GM12878 (cell line): Measurements from ENCODE around the gene IRF4. TPM values are rescaled to one million over a fixed set of nuclear protein-coding genes. Genes with fewer than 3 reads are reported as not detected.

Experiments
- BACH1 ChIP-seq: fragments of 450-650 bp; IDR thresholded peaks from 2 replicates; pipeline ENCODE4 v1.6.1; 2017; ENCODE audit warnings: mild to moderate bottlenecking, borderline replicate concordance
- CHD4 ChIP-seq: fragments of 200-600 bp; sonication (generic); IDR thresholded peaks from 2 replicates; pipeline ENCODE4 v1.6.1; 2016; ENCODE audit warnings: mild to moderate bottlenecking
- E2F8 ChIP-seq: fragments of 450-650 bp; IDR thresholded peaks from 2 replicates; pipeline ENCODE4 v1.6.1; 2018; ENCODE audit warnings: mild to moderate bottlenecking, low read depth, moderate library complexity; ENCODE audit not compliant: partially characterized antibody
- ESRRA ChIP-seq: IDR thresholded peaks from 2 replicates; pipeline ENCODE4 v1.6.1; 2012; ENCODE audit warnings: mild to moderate bottlenecking, low read length, improper control_type of control experiment
- GATAD2B ChIP-seq: fragments of 450-650 bp; conservative IDR thresholded peaks from 2 replicates; pipeline ENCODE4 v1.6.1; 2017; ENCODE audit warnings: low read depth, mild to moderate bottlenecking, moderate library complexity
- HDAC6 ChIP-seq: fragments of 200-600 bp; sonication (generic); IDR thresholded peaks from one replicate; pipeline ENCODE4 v1.8.0; 2017; ENCODE audit warnings: antibody characterized with exemption; ENCODE audit not compliant: unreplicated experiment
- HDGF ChIP-seq: fragments of 450-650 bp; IDR thresholded peaks from 2 replicates; pipeline ENCODE4 v1.6.1; 2016; ENCODE audit warnings: antibody characterized with exemption
- IKZF1 ChIP-seq: fragments of 450-650 bp; conservative IDR thresholded peaks from 2 replicates; pipeline ENCODE4 v1.6.1; 2017; ENCODE audit warnings: antibody characterized with exemption, mild to moderate bottlenecking
- IRF4 ChIP-seq: IDR thresholded peaks from 2 replicates; pipeline ENCODE4 v1.6.1; 2011; ENCODE audit warnings: low read depth, low read length
- NBN ChIP-seq: fragments of 450-650 bp; IDR thresholded peaks from 2 replicates; pipeline ENCODE4 v1.6.1; 2016
- PAX8 ChIP-seq: fragments of 450-650 bp; IDR thresholded peaks from 2 replicates; pipeline ENCODE4 v1.6.1; 2017; ENCODE audit warnings: mild to moderate bottlenecking, moderate library complexity
- POLR2AphosphoS5 ChIP-seq: IDR thresholded peaks from 2 replicates; pipeline ENCODE4 v1.6.1; 2011; ENCODE audit warnings: mild to moderate bottlenecking, low read length, inconsistent platforms
- POU2F2 ChIP-seq: IDR thresholded peaks from 3 replicates; pipeline ENCODE4 v1.6.1; 2011; ENCODE audit warnings: low read depth, mild to moderate bottlenecking, low read length, borderline replicate concordance
- REST ChIP-seq: IDR thresholded peaks from 2 replicates; pipeline ENCODE4 v1.6.1; 2012; ENCODE audit warnings: mild to moderate bottlenecking, low read depth, low read length
- SMAD5 ChIP-seq: IDR thresholded peaks from 2 replicates; pipeline ENCODE4 v1.6.1; 2016; ENCODE audit warnings: antibody characterized with exemption, low read depth
- TCF12 ChIP-seq: IDR thresholded peaks from 2 replicates; pipeline ENCODE4 v1.6.1; 2011; ENCODE audit warnings: low read depth, mild to moderate bottlenecking, low read length
- TCF3 ChIP-seq: IDR thresholded peaks from 2 replicates; pipeline ENCODE4 v1.6.1; 2012; ENCODE audit warnings: low read depth, mild to moderate bottlenecking, low read length, borderline replicate concordance; ENCODE audit not compliant: insufficient read depth
- YY1 ChIP-seq: IDR thresholded peaks from 2 replicates; pipeline ENCODE4 v1.6.1; 2011; ENCODE audit warnings: low read depth, mild to moderate bottlenecking, low read length
- ZNF687 ChIP-seq: fragments of 450-650 bp; IDR thresholded peaks from 2 replicates; pipeline ENCODE4 v1.6.1; 2017; ENCODE audit warnings: mild to moderate bottlenecking, moderate library complexity
- polyA plus RNA-seq, 11 experiments: library from polyadenylated mRNA; depleted of rRNA in 4 of 11; unstranded in 6 of 11; stranded (reverse) in 5 of 11; fragments of >200 nt; fragmentation: Nextera tagmentation in 4 of 11; fragmentation: Illumina TruSeq in 1 of 11; extraction: Ambion mirVana in 4 of 11; extraction: Trizol in 1 of 11; gene quantifications; 1 replicate in 1 of 11; 2 replicates in 10 of 11; pipeline versions ENCODE4 v1.2.1 to v1.2.3, GENCODE V29; 2011 to 2016; ENCODE audit warnings: inconsistent platforms in 2 of 11, missing spikeins in 2 of 11, low read depth in 1 of 11
- total RNA-seq, 4 experiments: library from RNA; depleted of rRNA in 3 of 4; stranded (reverse); fragments of >200 nt in 3 of 4; fragmentation: Illumina TruSeq in 1 of 4; extraction: Trizol in 1 of 4; gene quantifications; 2 replicates each; pipeline versions ENCODE4 v1.2.1 to v1.2.3, GENCODE V29; 2013 to 2021

The IRF4 gene
- total and polyA plus RNA-seq, 10 of the 15 experiments (the other 5 are each of a cell fraction or from before 2014, with no cell fraction given): 50.0 to 495 (median 257) TPM

GRCh38 chr6:391559-392440 lies at the start of gene IRF4 (continued):
- TF ChIP-seq ZNF687: peak; percentile 91
- peak; percentile 99 for TF ChIP-seq SMAD5
- TF ChIP-seq E2F8: no peak
- TF ChIP-seq NBN: peak; percentile 47
- peak; percentile 56 for TF ChIP-seq REST
- TF ChIP-seq TCF3: peak; percentile 95
- 0 out of 2 replicates have a peak, but pooled peaks have one; percentile 27 for TF ChIP-seq GATAD2B
- TF ChIP-seq POLR2AphosphoS5: peak; percentile 98
- no peak for TF ChIP-seq IKZF1
- peak; percentile 64; the same call in 1 of the 2 replicates for TF ChIP-seq TCF12
- 0 out of 2 replicates have a peak, but pooled peaks have one; percentile 31 for TF ChIP-seq IRF4
- TF ChIP-seq HDAC6: no peak
- TF ChIP-seq POU2F2: peak; percentile 99
- peak; percentile 93 for TF ChIP-seq BACH1
- peak; percentile 54 for TF ChIP-seq YY1
- no peak for TF ChIP-seq CHD4
- TF ChIP-seq PAX8: no peak
- TF ChIP-seq HDGF: peak; percentile 33
- 0 out of 2 replicates have a peak, but pooled peaks have one; percentile 11 for TF ChIP-seq ESRRA
